Measurements from ENCODE around the gene ANKRD13A.
"Not testable (repeated sequence)": the region's sequence is repeated elsewhere in the genome, so short reads cannot be mapped to it uniquely, and the experiment has no call there.

The ANKRD13A gene

GRCh38 chr12:110008681-110009398, 9.6 kb downstream of the ANKRD13A start:
- not testable (repeated sequence) for DNase-seq

- DNase-seq: no peak
Measured at GRCh38 chr12:110010853-110011723, 11.9 kb downstream of the ANKRD13A start.

- no peak for DNase-seq
Measured at GRCh38 chr12:110012137-110012536, 12.9 kb downstream of the ANKRD13A start.

- DNase-seq: no peak
Measured at GRCh38 chr12:110012659-110013058, 13.4 kb downstream of the ANKRD13A start.

GRCh38 chr12:110015132-110015531, 15.9 kb downstream of the ANKRD13A start:
- no peak for DNase-seq

GRCh38 chr12:110020956-110021355, 21.7 kb downstream of the ANKRD13A start:
- DNase-seq: no peak

GRCh38 chr12:110023059-110023980, 24.1 kb downstream of the ANKRD13A start:
- no peak for DNase-seq

- no peak for DNase-seq
Measured at GRCh38 chr12:110024051-110024450, 24.8 kb downstream of the ANKRD13A start.

GRCh38 chr12:110028323-110028722, 29.1 kb downstream of the ANKRD13A start:
- DNase-seq: no peak

- no peak for DNase-seq
Measured at GRCh38 chr12:110029290-110029815, 30.1 kb downstream of the ANKRD13A start.

- DNase-seq: no peak
Measured at GRCh38 chr12:110033888-110034287, 34.7 kb downstream of the ANKRD13A start.

GRCh38 chr12:110035534-110036104, 36.4 kb downstream of the ANKRD13A start:
- DNase-seq: no peak

GRCh38 chr12:110037315-110037714, 38.1 kb downstream of the ANKRD13A start:
- DNase-seq: no peak

GRCh38 chr12:110038741-110039084, 39.5 kb downstream of the ANKRD13A start:
- no peak for DNase-seq

- DNase-seq: peak; percentile 6
Measured at GRCh38 chr12:110039085-110039807, 40.0 kb downstream of the ANKRD13A start.

GRCh38 chr12:110042264-110042663, 43.0 kb downstream of the ANKRD13A start:
- no peak for DNase-seq

GRCh38 chr12:110046451-110047187, 47.4 kb downstream of the ANKRD13A start:
- DNase-seq: no peak

GRCh38 chr12:110047297-110047940, 48.2 kb downstream of the ANKRD13A start:
- no peak for DNase-seq

- peak; percentile 83 for DNase-seq
Measured at GRCh38 chr12:110048242-110049027, 49.2 kb downstream of the ANKRD13A start, which contains the start of gene C12orf76. TSS of gene C12orf76 (minus strand) at chr12:110048522. CDS start at chr12:110048495, 27 bp downstream.

Measured in activated T-cell treated with anti-CD3 and anti-CD28 coated beads for 4 hours (primary cell).